ENCODE results near the gene TBX10. TPM values are rescaled to one million over a fixed set of nuclear protein-coding genes. Genes with fewer than 3 reads are reported as not detected.
"Not testable (repeated sequence)": the region's sequence is repeated elsewhere in the genome, so short reads cannot be mapped to it uniquely, and the experiment has no call there.

The TBX10 gene
- total RNA-seq, 2 experiments from 2014 or later: 2.4 to 5.3 TPM

DNA sequence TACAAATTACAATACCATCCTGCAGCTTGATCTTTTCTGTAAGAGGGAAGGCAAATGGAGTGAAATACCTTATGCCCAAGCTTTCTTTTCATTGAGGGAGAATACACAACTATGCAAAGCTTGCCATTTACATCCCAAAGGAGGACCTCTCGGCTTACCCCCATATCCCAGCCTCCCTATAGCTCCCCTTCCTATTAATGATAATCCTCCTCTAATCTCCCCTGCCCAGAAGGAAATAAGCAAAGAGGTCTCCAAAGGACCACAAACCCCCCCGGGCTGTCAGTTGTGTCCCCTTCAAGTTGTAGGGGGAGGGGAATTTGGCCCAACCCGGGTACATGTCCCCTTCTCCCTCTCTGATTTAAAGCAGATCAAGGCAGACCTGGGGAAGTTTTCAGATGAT is 17.6 kb downstream of the TBX10 start:
- intact Hi-C loops (cut with micrococcal nuclease; ENCODE audit: unreplicated experiment); H2AFZ ChIP-seq (ENCODE audit: low read length); H4K20me1 ChIP-seq (ENCODE audit: insufficient read depth, low read length); BruUV-seq (replicated peaks); H3K4me1 ChIP-seq (ENCODE audit: insufficient read depth, low read length, poor library complexity, severe bottlenecking); H3K4me3 ChIP-seq (ENCODE audit: low read depth, low read length, poor library complexity, severe bottlenecking); H3K79me2 ChIP-seq (ENCODE audit: insufficient read depth, low read depth, low read length); H3K27ac ChIP-seq (ENCODE audit: low read depth, low read length, poor library complexity, severe bottlenecking); POLR2A ChIA-PET; H3K36me3 ChIP-seq (ENCODE audit: insufficient read depth, low read length); DNase-seq (ENCODE audit: low spot score); CTCF ChIA-PET (ENCODE audit: unreplicated experiment); H3K9me2 ChIP-seq (ENCODE audit: insufficient read depth, low read length); H3K9me3 ChIP-seq (ENCODE audit: low read length); H3K4me2 ChIP-seq (ENCODE audit: low read length): not testable (repeated sequence)

DNA sequence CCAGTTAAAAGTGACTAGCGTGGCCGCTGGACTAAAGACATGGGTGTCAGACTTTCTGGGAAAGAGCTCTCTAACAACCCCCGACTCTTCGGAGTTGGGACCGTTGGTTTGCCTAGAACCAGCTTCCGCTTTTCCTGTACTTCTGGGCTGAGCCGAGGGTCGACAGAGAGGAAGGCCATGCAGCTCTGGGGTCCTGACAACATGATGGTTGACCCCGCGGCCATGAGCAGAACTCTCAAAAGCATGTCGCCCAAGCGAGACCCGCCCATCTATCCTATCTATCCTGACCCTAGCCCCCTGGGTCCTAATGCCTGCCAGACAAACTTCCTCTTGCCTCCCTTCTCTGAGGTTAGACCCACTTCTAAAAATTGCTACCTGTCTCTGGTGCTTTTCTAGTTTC is 18.9 kb downstream of the TBX10 start:
- BruUV-seq (replicated peaks); H3K79me2 ChIP-seq (ENCODE audit: insufficient read depth, low read depth, low read length); CTCF ChIA-PET (ENCODE audit: unreplicated experiment); H3K4me3 ChIP-seq (ENCODE audit: low read depth, low read length, poor library complexity, severe bottlenecking); H3K36me3 ChIP-seq (ENCODE audit: insufficient read depth, low read length); H3K9me3 ChIP-seq (ENCODE audit: low read length); POLR2A ChIA-PET; H3K4me1 ChIP-seq (ENCODE audit: insufficient read depth, low read length, poor library complexity, severe bottlenecking); H2AFZ ChIP-seq (ENCODE audit: low read length); H3K27ac ChIP-seq (ENCODE audit: low read depth, low read length, poor library complexity, severe bottlenecking); H3K9me2 ChIP-seq (ENCODE audit: insufficient read depth, low read length); intact Hi-C loops (cut with micrococcal nuclease; ENCODE audit: unreplicated experiment); H4K20me1 ChIP-seq (ENCODE audit: insufficient read depth, low read length); DNase-seq (ENCODE audit: low spot score); H3K4me2 ChIP-seq (ENCODE audit: low read length): not testable (repeated sequence)

GRCh38 chr11:67619683-67620618 is 19.6 kb downstream of the TBX10 start:
- H2AFZ ChIP-seq (ENCODE audit: low read length); H3K4me2 ChIP-seq (ENCODE audit: low read length); H3K27ac ChIP-seq (ENCODE audit: low read depth, low read length, poor library complexity, severe bottlenecking); BruUV-seq (replicated peaks); H3K79me2 ChIP-seq (ENCODE audit: insufficient read depth, low read depth, low read length); intact Hi-C loops (cut with micrococcal nuclease; ENCODE audit: unreplicated experiment); H3K9me2 ChIP-seq (ENCODE audit: insufficient read depth, low read length); H3K9me3 ChIP-seq (ENCODE audit: low read length); DNase-seq (ENCODE audit: low spot score); CTCF ChIA-PET (ENCODE audit: unreplicated experiment); H3K4me3 ChIP-seq (ENCODE audit: low read depth, low read length, poor library complexity, severe bottlenecking); H4K20me1 ChIP-seq (ENCODE audit: insufficient read depth, low read length); H3K36me3 ChIP-seq (ENCODE audit: insufficient read depth, low read length): not testable (repeated sequence)
- peaks cover 11% of the 10 kb centered on the region for H3K4me1 ChIP-seq (ENCODE audit: insufficient read depth, low read length, poor library complexity, severe bottlenecking)
- POLR2A ChIA-PET: interaction anchor here (0.7 kb wide), 1 partner anchor 43 kb away, joined by 3 read pairs; no protein-coding TSS in a partner anchor

GRCh38 chr11:67618901-67619659 is 20.5 kb downstream of the TBX10 start:
- H3K9me2 ChIP-seq (ENCODE audit: insufficient read depth, low read length); H3K4me2 ChIP-seq (ENCODE audit: low read length); DNase-seq (ENCODE audit: low spot score); H3K4me3 ChIP-seq (ENCODE audit: low read depth, low read length, poor library complexity, severe bottlenecking); CTCF ChIA-PET (ENCODE audit: unreplicated experiment); H3K79me2 ChIP-seq (ENCODE audit: insufficient read depth, low read depth, low read length); BruUV-seq (replicated peaks); POLR2A ChIA-PET; intact Hi-C loops (cut with micrococcal nuclease; ENCODE audit: unreplicated experiment); H3K36me3 ChIP-seq (ENCODE audit: insufficient read depth, low read length); H2AFZ ChIP-seq (ENCODE audit: low read length); H3K9me3 ChIP-seq (ENCODE audit: low read length); H4K20me1 ChIP-seq (ENCODE audit: insufficient read depth, low read length); H3K27ac ChIP-seq (ENCODE audit: low read depth, low read length, poor library complexity, severe bottlenecking): not testable (repeated sequence)
- peaks cover 19% of the 10 kb centered on the region for H3K4me1 ChIP-seq (ENCODE audit: insufficient read depth, low read length, poor library complexity, severe bottlenecking)

Data from OCI-LY7 (cell line).